Lung (tissue), 12 donors: Measurements from ENCODE around the gene DNAI7. TPM values are rescaled to one million over a fixed set of nuclear protein-coding genes. Genes with fewer than 3 reads are reported as not detected.

Experiments used
- ATAC-seq: fragments of 200-7000 bp; cut with Tn5 transposase; one replicate; pipeline ENCODE4 v1.9.1; 2020; ENCODE audit warnings: moderate number of reproducible peaks; ENCODE audit not compliant: insufficient read depth, low FRiP score
- DNase-seq, 3 donors: peaks; one replicate each; pipeline ENCODE4 v3.0.0-alpha.2; 2013 to 2017
- H3K27ac ChIP-seq, 2 donors: one replicate each; pipeline ENCODE4 v1.5.1; 2013; ENCODE audit warnings: mild to moderate bottlenecking in 2 of 2, moderate library complexity in 2 of 2, control low read depth in 1 of 2, inconsistent platforms in 1 of 2, low read depth in 1 of 2, low read length in 1 of 2
- H3K27me3 ChIP-seq, 3 donors: one replicate each; pipeline ENCODE4 v1.5.1; 2013; ENCODE audit warnings: low read length in 2 of 3; ENCODE audit not compliant: control insufficient read depth in 3 of 3, insufficient read depth in 3 of 3
- H3K36me3 ChIP-seq, 4 donors: one replicate each; pipeline ENCODE4 v1.5.1; 2013; ENCODE audit warnings: low read length in 4 of 4, mild to moderate bottlenecking in 1 of 4, moderate library complexity in 1 of 4; ENCODE audit not compliant: control insufficient read depth in 4 of 4, insufficient read depth in 4 of 4
- H3K4me1 ChIP-seq, 5 donors: one replicate each; pipeline ENCODE4 v1.5.1; 2013; ENCODE audit warnings: low read length in 5 of 5, mild to moderate bottlenecking in 2 of 5, moderate library complexity in 1 of 5; ENCODE audit not compliant: control insufficient read depth in 5 of 5, insufficient read depth in 5 of 5
- H3K4me3 ChIP-seq: one replicate; pipeline ENCODE4 v1.5.1; 2013; ENCODE audit warnings: mild to moderate bottlenecking, control low read depth, moderate library complexity
- H3K9ac ChIP-seq, 2 donors: one replicate each; pipeline ENCODE4 v1.5.1; 2013; ENCODE audit warnings: low read length in 2 of 2, control low read depth in 1 of 2; ENCODE audit not compliant: insufficient read depth in 1 of 2
- H3K9me3 ChIP-seq, 4 donors: one replicate each; pipeline ENCODE4 v1.5.1; 2013; ENCODE audit warnings: low read length in 3 of 4, mild to moderate bottlenecking in 1 of 4, moderate library complexity in 1 of 4; ENCODE audit not compliant: control insufficient read depth in 4 of 4, insufficient read depth in 3 of 4
- WGBS, 2 donors: extraction: QIAGEN DNeasy Blood & Tissue Kit; methylation state at CpG; one replicate each; pipeline ENCODE4 v1.1.7; 2013; 5-methylcytosine and 5-hydroxymethylcytosine counted together
- polyA plus RNA-seq, 2 donors: library from polyadenylated mRNA; stranded (reverse); fragments of 200-250 nt; gene quantifications; one replicate each; pipeline ENCODE4 v1.2.1, GENCODE V29; 2013
- total RNA-seq, 2 donors: library from RNA; depleted of rRNA in 1 of 2; stranded (reverse); fragments of >200 nt in 1 of 2; gene quantifications; one replicate each; pipeline ENCODE4 v1.2.1, GENCODE V29; 2014 to 2021
- TF ChIP-seq, protein P1 (sequence below): IDR thresholded peaks from 2 replicates; pipeline ENCODE4 v1.5.1; 2012; ENCODE audit warnings: mild to moderate bottlenecking; ENCODE audit errors: control extremely low read depth, extremely low read depth
- donor health status: control.
- donor health status: control.
- donor health status: Bipolar disorder and iron deficiency.
- donor health status: healthy.
- donor health status: DM: yes; HTN: yes; CAD: no.

DNAI7 gene
- total and polyA plus RNA-seq, 4 donors = 2.0 to 11.9 (median 5.7) TPM

DNA sequence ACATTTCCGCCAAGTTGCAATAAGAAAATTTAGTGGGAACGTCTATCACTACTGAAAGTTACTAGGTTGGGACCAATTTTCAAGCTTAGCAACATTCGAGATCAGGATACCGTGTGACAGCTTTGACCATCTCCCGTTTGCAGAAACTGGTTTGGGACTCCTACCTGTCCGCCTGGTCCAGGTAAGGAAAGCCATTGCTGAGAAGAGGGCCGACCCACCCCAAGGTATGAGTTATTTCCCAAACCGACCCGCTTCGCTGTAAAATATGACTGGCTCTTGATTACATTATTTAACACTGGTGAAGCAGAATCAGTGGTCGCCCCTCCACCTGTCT is 271 bp downstream of the DNAI7 start:
- Histone ChIP-seq H3K9me3 (no peaks in the 10 kb centered on the region), H3K27ac (peak overlapping the region; percentile 63 to 97), H3K4me1 (peaks cover 0 to 15% (median 4%) of the 10 kb centered on the region in 5 donors), H3K27me3 (no peaks in the 10 kb centered on the region), H3K36me3 (peaks cover 0 to 2% (median 0%) of the 10 kb centered on the region in 4 donors), H3K4me3 (peak overlapping the region; percentile 70), H3K9ac (peak overlapping the region; percentile 88 to 94)
- no peak for DNase-seq
- 8 to 10% methylated on average over 11 of the region's 11 CpGs for WGBS, 2 donors
- peak; percentile 4 for ATAC-seq
- TF ChIP-seq, protein P1, sequence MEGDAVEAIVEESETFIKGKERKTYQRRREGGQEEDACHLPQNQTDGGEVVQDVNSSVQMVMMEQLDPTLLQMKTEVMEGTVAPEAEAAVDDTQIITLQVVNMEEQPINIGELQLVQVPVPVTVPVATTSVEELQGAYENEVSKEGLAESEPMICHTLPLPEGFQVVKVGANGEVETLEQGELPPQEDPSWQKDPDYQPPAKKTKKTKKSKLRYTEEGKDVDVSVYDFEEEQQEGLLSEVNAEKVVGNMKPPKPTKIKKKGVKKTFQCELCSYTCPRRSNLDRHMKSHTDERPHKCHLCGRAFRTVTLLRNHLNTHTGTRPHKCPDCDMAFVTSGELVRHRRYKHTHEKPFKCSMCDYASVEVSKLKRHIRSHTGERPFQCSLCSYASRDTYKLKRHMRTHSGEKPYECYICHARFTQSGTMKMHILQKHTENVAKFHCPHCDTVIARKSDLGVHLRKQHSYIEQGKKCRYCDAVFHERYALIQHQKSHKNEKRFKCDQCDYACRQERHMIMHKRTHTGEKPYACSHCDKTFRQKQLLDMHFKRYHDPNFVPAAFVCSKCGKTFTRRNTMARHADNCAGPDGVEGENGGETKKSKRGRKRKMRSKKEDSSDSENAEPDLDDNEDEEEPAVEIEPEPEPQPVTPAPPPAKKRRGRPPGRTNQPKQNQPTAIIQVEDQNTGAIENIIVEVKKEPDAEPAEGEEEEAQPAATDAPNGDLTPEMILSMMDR = no peak

DNA sequence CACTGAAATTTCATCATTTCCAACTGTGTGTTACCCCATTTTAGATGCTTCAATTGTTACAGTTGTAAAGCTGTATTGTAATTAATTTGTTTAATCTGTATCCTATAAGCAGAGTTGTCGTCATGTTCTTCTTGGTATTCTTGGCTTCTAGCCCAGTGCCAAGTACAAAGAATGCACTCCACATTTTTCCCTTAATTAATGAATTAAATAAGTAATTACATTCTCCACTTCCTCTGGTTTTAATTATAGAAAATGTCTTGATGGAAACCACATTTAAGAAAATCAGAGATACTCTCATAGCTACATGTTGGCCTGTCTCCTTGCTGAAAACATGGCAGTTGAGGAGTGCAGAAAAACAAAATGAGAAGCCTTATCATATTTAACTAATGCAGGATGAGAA is 746 bp downstream of the DNAI7 start:
- Histone ChIP-seq H3K36me3 (peaks cover 0 to 2% (median 0%) of the 10 kb centered on the region in 4 donors), H3K4me1 (peaks cover 0 to 15% (median 4%) of the 10 kb centered on the region in 5 donors), H3K9ac (peak overlapping the region; percentile 88 to 94), H3K27me3 (no peaks in the 10 kb centered on the region), H3K4me3 (no peak overlapping the region), H3K9me3 (no peaks in the 10 kb centered on the region), H3K27ac (no peak overlapping the region)
- TF ChIP-seq, protein P1 = no peak
- ATAC-seq (no peak), DNase-seq (peak in 2 of 3 donors; percentile 36 to 77)
- 24 to 64% methylated on average over 1 of the region's 1 CpG for WGBS, 2 donors

- no peaks in the 10 kb centered on the region for H3K9me3 ChIP-seq
Observed at GRCh38 chr12:25190793-25191192, 4.2 kb downstream of the DNAI7 start.

More at GRCh38 chr12:25190793-25191192, 4.2 kb downstream of the DNAI7 start:
- ATAC-seq = no peak
- H3K9ac ChIP-seq = no peak overlapping the region
- peaks cover 0 to 9% (median 0%) of the 10 kb centered on the region in 5 donors for H3K4me1 ChIP-seq
- H3K36me3 ChIP-seq = no peaks in the 10 kb centered on the region
- no peak overlapping the region for H3K27ac ChIP-seq
- no peak overlapping the region for H3K4me3 ChIP-seq
- H3K27me3 ChIP-seq = no peaks in the 10 kb centered on the region
- TF ChIP-seq, protein P1 = no peak
- WGBS, 2 donors = 93 to 95% methylated on average over 6 of the region's 6 CpGs
- DNase-seq = no peak
